HG03442 (cell line): Measurements from ENCODE around the gene SHROOM3.

Experiments
- ATAC-seq: cut with Tn5 transposase; IDR thresholded peaks from one replicate; pipeline ENCODE4 v1.9.1; 2021; ENCODE audit warnings: mild to moderate bottlenecking, moderate library complexity; ENCODE audit not compliant: unreplicated experiment

The SHROOM3 gene

DNA sequence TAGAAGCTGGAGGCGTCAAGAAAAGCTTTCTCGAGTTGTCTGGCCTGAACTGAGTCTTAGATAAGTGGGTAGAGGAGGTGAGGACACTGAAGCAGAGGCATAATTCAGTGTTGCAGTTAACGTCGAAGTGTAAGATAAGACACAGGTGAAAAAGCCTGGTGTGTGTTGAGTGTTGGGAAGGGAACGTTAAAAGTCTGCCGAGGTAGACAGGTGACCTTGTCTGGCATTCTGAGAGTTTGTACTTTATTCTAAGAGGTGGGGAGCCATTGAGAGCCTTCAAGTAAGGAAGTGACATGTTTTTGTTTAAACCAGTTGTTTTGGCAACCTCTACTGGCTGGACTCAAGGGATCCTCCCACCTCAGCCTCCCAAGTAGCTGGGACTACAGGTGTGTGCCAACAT, 219.1 kb downstream of the SHROOM3 start:
- ATAC-seq = no peak

DNA sequence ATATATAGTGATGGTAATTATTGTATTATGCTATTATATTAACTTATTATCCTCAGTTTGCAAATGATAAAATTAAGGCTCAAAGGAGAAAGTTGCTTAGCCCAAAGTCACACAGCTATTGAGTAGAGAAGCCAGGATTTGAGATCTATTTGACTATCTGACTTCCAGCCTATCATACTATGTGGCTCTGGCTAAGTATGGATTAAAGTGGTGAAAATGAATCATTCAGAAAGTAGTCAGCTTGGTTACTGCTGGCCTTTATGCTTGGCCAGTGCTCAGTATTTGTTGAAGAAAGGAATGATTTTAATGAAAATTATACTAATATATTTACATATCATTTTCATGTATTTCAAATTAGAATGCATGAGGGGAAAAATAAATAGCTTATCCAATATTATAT, 219.8 kb downstream of the SHROOM3 start:
- no peak for ATAC-seq

DNA sequence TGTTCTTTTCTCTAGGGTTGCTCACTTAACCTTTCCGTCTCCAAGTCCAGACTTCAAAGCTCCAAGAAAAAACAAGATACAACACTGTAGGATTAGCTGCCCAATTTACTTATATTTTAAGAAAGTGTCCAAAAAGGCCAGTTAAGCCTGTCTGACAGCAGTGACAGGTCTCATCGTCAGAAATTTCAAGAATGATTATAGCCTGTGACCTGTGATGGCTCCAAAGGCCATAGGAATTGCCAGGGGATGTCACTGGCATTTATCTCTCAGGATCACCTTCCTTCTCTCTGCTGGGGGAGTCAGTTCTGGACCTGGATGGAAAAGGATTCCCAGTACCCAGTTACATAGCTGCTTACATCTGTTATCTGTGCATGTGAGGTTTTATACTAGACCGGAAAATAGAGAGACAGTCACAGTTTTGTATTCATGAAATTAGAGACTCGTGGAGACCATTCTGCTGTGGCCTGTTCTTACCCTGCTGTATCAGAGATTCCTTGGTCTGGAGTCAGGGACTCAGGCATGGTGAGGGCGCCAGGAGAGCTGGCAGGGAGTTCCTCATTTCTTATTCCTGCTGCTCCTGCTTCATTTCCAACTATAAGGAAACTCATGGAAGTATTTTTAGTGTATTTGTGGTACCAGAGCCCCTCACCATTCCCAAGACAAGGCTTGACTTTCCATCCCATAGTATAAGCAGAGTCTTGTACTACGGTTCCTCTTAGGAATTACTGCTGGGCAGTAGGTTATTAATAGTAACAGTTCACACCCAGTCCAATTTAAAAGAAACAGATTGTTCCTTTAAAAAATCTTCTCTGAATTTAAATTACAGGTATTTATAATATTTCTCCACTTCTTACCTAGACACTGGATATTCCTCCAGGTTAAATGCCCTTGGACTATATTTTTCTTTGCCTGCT, 220.8 kb downstream of the SHROOM3 start:
- no peak for ATAC-seq

DNA sequence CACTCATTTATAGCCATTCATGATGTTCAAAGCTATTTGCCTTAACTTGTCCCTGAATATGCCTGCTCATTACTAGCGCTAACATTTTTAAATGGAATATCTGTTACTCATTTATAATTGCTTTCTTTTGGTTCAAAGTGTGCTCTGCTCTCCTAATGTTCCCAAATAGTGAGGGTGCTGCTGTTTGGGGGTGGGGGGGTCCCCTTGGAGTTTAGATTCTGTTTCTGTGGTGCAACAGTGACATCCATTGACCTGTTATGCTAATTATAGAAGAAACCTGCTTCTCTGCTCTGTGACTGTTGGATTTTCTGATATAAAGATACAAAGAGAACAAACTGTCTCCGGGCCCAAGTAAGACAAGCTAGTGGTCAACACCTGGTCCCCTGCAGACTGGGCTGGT, 222.4 kb downstream of the SHROOM3 start:
- ATAC-seq = no peak

DNA sequence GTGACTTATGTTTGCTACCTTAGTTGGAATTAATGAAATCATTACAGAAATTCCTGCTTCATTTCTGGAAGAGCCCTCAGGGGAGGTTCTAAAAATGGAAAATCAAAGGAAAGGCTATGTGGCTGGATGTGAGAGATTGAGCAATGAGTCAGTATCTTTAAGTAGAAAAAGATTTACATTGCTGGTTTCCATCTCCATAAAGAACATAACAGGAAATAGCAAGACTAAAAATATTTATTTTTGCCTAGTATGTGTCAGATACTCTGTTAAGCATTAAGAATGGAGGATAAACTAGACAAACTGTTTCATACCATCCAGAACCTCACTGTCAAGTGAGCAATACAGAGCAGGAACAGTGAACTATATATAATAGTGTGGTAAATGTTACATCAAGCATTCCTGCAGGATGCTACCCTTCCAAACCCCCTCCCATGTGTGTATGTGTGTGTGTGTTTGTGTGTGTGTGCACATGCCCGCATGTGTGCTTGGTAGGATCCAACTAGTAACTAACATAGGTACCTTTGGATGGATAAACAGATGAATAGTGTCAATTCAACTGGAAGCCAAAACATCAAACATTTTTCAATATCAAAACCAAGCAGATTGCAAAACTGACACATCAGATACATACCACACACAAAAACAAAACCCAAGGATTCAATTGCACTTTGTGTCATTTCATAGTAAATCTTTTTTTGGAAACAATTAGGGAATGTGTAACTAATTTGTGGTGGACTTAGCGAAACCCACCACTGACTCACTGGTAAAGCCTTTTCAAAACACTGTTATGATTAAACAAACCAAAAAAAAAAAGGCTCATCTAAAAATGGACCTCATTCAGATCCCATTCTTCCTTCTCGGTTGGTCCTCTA, 223.4 kb downstream of the SHROOM3 start:
- ATAC-seq = no peak

DNA sequence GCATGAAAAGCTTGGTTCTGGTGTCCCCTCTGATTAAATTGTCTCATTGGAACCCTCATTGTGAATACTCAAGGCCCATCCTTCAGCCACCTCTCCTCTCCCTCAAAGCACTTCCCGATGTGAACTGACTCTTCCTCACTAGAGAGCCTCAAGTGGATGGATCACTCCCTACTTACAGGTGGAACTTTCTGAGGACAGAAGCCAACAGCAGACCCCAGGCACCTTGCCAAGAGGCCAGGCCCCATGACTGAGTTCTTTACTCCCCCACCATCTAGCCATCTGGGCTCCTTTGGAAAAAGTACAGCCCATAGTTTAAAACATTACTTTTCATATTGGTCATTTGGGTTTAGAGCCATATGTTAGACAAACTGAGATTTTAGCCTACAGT, 224.1 kb downstream of the SHROOM3 start:
- no peak for ATAC-seq

DNA sequence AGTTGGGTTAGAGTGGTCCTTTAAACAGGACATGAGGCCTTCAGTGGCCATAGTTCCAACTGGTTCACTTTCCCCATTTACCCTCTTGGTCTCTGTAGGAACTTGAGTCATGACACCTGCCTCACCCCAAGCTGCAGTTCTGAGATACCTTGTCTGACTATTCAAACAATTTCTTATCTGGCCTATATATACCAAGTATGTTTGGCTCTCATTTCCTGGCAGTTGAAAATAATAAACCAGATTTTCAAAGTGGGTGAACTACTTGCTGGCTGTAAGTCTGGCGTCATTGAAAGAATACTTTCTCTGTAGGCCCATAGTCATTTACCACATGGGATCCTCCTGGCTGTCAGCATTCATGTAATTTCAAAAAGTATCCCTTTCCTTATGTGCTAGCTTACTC, 228.8 kb downstream of the SHROOM3 start:
- ATAC-seq = no peak

DNA sequence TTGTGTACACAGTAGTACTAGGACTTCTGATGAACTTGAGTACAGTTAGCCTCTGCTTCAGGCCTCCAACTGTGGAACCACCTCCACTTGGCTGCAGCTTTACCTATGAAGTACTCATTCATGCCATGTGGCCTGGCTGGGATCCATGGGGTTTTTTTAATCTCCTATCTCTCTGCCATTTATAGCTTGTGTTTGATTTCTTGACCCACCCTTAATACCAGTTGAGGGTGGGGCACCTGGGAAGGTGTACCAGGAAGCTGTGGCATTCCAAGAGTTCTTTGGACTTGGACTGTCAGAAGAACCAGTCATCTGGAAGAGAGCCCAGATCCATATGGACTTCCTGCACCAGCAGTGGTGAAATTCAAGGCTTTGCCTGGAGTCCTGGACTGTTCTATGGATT, 230.1 kb downstream of the SHROOM3 start:
- no peak for ATAC-seq

DNA sequence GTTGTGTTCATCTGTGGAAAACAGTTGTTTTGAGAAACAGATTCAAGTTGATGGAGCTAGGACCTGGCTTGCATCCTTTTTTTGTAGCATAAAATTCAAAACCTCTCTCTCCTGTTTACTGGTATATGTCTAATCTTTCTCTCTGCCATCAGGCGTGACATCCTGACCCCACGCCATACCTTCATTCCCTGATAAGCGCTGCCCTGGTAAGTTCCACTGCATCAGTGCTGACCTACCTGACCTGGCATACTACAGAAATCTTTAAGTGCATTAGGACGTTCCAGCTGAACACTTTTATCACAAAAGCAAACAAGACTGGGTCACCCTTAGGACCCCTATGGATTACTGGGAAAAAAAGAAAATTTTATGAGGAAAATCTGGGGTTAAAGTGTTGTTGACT, 230.7 kb downstream of the SHROOM3 start:
- ATAC-seq = no peak

DNA sequence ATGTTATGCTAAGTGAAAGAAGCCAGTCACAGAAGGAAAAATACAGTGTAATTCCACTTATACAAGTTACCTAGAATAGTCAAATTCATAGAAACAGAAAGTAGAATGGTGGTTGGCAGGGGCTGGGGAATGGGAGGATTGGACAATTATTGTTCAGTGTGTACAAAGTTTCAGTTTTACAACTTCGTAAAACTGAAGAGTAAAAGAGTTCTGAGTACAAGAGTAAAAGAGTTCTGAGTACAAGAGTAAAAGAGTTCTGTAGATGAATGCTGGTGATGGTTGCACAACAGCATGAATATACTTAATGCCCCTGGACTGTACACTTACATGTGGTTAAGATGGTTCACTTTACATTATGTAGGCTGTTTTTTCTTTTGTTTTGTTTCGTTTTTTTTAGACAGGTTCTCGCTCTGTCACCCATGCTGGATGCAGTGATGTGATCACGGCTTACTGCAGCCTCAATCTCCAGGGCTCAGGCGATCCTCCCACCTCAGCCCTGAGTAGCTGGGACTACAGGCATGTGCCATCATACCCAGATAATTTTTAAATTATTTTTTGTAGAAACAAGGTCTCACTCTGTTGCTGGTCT, 232.0 kb downstream of the SHROOM3 start:
- ATAC-seq = peak; percentile 43

DNA sequence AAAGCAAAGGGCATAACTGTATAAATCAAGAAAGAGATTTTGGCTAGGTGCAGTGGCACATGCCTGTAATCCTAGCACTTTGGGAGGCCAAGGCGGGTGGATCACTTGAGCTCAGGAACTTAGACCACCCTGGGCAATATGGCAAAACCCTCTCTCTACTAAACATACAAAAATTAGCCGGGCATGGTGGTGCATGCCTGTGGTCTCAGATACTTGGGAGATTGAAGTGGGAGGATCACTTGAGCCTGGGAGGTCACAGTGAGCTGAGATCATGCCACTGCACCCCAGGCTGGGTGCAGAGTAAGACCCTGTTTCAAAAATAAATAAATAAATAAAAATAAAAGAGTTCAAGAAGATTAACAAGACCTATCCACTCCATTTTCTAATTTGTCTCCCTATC, 235.6 kb downstream of the SHROOM3 start:
- ATAC-seq = no peak

DNA sequence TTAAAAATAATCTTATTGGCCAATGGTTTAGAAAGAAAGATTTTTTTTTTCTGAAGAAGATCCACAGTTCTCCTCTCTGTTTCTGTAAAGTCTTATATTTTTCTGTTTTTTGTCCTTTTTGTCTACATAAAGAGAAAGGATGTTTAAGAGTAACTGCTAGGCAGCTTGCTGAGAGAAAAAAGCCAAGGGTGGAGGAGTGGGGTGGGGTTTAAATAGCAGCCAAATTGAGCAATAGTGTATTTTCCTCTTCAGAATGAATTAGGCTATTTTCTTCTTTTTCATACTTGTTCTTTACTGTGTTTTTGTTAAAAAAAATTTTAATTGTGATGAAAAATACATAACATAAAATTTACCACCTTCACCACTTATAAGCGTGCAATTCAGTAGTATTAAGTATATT, 238.3 kb downstream of the SHROOM3 start:
- no peak for ATAC-seq

DNA sequence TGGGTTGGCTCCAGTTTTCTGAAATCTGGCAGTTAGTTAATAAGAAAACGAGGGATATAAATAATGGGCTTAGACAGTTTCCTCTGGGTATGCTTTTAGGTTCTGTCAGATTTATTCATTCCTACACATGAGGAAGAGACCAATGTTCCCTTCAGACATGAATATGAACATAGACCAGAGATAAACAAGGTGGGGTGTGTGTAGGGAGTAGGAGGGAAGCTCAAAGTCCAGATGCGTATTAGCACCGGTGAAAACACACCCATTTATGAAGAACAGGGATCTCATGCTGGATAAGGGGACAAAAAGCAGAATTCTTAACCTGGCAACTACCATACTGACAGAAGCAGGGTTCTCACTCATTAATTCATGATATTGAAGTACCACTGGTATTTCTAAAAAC, 240.0 kb downstream of the SHROOM3 start:
- ATAC-seq = no peak

DNA sequence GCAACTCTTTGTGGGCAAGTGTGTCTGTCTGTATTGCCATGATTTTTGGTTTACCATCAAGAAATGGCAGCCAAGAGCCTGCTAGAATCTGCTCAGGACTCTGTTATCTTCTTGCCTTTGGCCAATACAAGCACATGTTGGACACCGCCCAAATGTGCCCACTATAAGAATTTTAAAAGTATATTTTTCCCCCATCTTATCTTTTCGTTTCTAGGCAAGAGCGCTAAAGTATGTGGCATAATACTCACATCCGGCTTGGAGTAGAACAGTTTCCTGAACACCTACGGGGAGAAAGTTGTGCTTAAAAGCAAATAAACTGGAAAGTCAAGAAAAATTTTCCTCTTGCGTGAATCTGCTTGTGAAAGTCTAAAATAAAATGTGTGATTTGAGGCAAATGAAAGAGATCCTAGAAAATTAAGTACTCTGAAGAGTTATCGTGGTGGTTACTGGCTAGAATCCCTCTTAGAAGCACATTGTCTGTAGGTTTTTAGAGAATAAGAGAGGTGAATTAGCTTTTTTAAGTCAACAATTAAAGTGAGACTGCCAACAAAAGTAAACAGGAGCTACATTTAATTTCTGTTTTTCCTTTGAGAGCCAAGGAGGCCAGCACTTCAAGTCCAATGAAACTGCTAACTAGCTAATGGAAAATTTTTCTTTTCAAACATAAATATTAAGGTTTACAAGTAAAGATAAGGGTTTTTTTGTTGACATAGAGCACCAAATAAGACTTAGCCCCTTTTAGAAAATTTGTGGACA, 242.7 kb downstream of the SHROOM3 start:
- no peak for ATAC-seq

DNA sequence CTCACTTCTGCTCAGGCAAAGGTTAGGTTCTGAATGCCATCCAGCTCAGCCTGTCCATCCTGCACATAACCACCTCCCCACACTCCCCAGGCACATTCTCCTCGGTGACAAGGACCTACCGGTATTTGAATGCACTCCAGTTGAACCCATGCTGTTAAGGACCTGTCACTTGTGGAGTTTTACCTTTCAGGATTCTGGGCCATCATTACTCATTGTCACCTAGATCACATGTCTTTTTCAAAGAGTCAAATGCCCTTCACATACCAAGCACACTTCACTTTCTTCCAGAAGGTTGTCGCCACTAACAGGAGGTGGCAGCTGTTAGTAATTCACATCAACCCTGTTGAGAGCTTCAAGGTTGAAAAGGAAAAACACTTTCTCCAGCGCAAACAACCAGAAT, 244.7 kb downstream of the SHROOM3 start:
- no peak for ATAC-seq

DNA sequence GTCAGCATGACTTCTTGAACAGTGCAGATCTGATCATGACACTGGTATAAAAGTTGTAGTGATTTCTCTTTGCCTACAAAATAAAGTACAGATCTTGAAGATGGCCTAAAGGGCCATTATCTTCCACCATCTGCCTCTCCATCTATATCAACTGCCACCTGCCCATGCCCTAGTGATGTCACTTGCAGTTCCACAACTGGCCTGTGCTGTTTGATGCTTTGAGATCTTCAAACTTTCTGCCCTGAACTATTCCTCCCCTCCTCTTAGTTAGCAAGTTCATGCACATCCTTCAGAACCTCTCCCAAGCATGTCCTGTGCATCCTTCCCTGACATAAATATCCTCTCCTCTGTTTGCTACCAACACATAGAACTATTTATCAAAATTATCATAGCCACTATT, 245.9 kb downstream of the SHROOM3 start:
- no peak for ATAC-seq

DNA sequence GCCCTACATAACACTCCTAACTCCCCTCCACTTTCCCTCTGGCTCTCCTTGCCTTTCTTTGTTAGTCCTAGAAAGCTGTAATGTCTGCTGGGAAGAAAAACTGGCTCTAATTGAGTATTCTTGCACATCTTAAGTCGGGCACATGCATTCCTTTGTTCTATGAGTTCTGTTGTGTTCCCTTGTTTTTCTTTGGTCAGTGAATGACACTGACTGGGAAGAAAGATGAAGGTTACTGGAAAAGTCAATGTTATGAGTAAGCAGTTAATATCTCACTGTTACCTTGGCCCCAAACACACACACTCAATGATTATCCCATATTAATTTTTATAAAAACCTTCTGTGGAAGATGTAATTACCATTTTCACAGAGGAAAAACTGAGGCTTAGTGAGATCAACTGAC, 247.0 kb downstream of the SHROOM3 start:
- no peak for ATAC-seq

DNA sequence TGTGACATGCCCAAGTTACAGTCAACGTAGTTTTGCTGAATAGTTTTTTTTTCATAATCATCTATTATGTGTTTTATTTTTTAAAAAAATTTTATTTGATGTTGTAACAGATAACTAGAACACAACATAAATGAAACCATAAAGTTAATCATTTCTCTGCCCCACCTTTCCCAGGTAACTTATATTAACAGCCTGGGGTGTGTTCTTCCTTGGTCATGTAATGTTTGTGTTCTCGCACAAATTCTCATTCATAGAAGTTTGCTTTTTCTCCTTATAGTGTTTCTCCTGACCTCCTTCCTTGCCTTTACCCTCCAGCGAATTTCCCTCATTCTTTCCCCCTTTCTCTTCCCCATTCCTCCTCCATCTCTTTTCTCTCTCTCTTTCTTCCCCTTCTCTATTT, 248.1 kb downstream of the SHROOM3 start:
- no peak for ATAC-seq

DNA sequence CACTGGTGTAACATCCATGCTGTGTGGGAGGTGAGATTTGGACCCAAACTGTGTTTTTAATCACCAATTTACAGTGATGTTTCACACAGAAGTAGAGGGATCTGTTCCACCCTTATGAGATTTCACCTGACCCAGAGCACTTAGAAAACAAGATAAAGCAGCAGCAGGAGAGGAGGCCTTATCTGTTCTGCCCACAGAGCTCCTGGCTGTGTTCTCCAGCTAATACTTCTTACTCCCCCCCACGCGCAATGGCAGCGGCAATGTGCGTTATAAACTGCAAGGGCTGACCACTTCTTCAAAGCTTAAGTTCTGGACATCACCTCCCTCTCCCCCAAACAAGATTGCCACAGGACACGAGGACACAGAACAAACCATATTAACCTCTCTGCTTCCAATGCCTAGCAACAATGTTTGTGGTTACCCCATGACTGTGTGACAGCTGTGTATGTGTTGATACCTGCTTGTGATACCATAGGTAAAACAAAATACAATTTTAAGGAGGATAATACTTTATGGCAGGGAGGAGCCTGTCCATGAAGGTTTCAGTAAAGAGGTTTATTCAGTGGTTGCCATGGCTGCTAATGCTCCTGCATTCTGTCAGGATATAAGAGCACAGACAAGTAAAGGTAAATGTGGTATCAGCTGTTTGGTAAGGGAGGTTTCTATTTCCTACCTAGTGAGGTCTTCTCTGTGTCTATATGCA, 252.9 kb downstream of the SHROOM3 start:
- no peak for ATAC-seq

DNA sequence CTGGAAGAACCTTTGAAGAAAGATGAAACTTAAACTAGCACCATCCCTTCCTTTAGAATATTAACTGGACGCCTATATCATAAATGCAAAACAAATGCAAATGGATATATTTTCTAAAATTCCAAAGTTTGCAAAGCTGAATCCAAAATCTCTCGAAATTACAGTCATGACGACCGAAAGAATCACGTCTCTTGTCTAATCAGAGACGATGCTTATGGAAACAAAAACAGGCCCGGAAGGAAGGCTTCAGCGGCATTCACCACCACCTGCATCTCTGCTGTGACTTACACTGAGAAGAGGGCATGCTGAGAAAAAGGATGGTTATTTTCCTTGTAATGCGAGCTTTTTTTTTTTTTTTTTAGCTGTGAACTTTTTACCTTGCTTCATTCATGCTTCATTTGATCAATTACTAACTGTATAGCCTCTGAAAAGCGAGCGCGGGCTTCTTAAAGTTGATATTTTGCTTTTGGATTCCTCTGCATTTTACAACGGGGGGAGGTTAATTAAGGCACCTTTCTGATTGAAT, 253.7 kb downstream of the SHROOM3 start:
- no peak for ATAC-seq
